GM21381 (cell line): ENCODE results near the gene SRPK1.
"Not testable (repeated sequence)": the region's sequence is repeated elsewhere in the genome, so short reads cannot be mapped to it uniquely, and the experiment has no call there.

ENCODE experiments used
- ATAC-seq: cut with Tn5 transposase; IDR thresholded peaks from one replicate; pipeline ENCODE4 v1.9.1; 2021; ENCODE audit warnings: mild to moderate bottlenecking, moderate library complexity; ENCODE audit not compliant: unreplicated experiment

Gene SRPK1

DNA sequence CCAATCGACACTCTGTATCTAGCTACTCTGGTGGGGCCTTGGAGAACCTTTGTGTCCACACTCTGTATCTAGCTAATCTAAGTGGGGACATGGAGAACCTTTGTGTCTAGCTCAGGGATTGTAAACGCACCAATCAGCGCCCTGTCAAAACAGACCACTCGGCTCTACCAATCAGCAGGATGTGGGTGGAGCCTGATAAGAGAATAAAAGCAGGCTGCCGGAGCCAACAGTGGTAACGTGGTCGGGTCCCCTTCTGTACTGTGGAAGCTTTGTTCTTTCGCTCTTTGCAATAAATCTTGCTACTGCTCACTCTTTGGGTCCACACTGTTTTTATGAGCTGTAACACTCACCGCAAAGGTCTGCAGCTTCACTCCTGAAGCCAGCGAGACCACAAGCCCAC lies 11.0 kb upstream of the SRPK1 start:
- ATAC-seq = not testable (repeated sequence)

DNA sequence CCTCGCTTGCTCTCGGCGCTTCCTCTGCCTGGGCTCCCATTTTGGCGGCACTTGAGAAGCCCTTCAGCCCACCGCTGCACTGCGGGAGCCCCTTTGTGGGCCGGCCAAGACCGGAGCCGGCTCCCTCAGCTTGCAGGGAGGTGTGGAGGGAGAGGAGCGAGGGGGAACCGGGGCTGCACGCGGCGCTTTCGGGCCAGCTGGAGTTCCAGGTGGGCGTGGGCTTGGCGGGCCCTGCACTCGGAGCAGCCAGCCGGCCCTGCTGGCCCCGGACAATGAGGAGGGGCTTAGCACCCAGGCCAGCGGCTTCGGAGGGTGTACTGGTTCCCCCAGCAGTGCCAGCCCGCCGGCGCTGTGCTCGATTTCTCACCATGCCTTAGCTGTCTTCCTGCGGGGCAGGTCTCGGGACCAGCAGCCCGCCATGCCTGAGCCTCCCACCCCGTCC lies 10.2 kb upstream of the SRPK1 start:
- ATAC-seq = no peak

DNA sequence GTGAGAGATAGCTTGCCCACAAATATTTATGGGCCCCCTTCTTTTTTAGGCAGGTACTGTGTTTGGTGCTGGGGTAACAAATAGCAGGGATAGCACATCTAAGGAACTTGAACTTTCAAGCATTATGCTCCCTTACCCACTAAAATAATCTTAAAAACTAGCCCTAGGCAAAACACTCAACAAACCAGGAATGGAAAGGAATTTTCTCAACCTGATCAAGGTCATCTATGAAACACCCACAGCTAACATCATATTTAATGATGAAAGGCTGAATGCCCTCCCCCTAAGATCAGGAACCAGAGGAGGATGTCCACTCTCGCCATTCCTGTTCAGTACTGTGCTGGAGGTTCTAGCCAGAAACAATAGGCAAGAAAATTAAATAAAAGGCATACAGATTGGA lies 8.7 kb upstream of the SRPK1 start:
- ATAC-seq = no peak

GRCh38 chr6:35926509-35927215 lies 5.8 kb upstream of the SRPK1 start:
- no peak for ATAC-seq

DNA sequence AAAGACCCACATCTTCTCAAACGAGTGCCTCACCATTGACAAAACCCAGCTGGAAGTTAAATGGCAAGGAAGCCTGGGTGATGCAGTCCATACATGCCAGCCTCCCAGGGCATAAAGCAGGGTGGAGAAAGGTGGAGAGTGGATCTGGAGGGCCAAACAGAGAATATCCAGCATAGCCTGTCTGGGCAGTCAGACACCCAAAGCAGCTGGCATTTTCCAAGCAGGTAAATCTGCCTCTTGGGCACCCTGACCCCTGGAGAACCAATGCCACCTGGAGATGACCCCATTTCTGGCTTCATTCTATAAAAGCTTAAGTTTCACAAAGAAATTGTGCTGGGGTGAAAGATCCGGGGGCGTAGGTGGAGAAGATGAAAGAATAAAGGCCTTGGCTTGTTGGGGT lies 5.1 kb upstream of the SRPK1 start:
- no peak for ATAC-seq

GRCh38 chr6:35924146-35924545 lies 3.2 kb upstream of the SRPK1 start:
- ATAC-seq = no peak

DNA sequence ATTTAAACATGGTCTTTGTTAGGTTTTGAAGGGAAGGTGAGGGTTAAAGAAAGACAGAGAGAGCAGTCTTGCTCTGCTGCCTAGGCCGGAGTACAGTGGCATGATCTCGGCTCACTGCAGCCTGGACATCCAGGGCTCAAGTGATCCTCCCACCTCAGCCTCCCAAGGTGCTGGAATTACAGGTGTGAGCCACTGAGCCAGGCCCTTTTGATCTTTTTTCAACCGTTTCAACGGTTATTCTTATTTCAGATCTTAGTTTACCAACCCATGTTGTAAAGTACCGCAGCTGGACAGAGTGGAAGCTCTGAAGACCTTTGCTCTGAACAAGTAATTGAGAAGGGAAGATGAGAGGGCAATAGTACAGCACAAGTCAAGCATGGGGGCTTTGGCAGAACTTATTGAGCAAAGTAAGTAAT lies 1.2 kb upstream of the SRPK1 start:
- no peak for ATAC-seq

DNA sequence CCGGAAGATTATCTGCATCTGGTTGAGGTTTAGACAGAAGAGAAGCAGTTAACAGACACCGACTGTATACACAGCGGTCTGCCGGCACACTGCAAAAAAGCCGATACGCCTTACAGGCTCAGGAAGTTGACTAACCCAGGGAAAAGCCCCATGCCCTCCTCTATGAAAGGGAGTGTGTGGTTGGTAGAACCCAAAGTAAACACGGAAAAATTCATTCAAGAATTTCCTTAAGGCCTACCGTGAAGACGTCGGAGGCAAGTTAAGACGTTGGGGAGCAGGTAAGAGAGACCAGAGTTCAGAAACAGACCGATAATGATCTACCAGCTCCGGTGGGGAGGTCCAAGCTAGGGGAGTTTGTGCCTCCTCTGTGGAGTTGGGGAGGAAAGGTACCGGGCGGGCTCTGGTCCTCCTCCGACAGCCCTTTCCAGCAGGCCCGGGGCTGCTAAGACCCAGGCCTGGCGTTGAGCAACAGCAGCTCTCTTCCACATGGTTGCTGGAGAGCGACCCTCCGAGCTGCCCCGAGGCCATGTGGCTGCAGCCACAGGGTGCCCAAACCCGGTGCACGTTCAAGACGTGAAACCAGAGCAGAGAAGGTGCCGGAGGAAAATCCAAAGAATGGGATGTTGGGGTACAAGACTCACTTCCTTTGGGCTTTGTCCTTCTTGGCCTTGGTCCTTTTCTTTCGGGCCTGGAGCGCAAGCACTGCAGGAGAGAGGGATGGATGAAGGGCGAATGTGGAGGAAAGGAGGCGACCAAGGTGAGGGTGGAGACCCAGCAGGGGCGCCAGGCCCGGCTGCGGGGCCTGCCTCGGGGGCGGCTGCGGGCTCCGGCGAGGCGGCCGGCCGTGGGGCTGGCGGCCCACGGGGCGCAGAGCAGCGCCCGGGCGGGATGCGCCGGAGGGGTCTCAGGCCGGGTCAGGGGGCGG lies 809 bp downstream of the SRPK1 start:
- ATAC-seq = peak; percentile 29

DNA sequence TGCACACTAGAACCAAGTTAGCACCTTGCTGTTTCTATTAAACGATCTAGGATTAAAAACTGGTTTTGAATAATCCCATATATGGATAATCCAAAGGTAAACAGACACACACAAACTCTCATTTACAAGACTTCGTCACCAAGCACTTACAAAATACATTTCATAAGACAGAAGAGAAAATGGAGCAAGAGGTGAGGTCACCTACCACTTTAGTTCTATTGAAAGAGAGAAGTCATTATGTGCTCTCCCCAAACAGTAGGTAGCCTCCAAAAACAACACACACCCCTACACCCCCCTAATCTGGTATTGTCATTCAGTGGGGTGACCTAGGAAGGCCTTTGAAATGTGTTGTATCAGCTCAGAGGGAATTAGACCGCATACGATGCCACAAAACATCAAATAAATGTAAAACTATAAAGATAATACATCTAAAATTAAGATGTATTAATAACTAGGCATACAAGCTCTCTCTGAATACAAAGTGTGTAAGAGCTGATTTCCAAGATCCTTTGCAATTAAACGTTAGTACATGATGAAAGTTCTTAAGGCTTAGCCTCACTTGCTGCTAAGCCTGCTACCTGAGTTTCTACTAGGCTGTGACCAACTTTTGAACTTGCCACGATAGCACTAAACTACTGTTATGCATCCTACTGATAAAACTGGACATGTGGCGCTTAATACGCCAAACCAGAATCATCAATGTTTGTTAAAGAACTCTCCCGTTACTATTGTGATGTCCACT lies 1.6 kb downstream of the SRPK1 start:
- no peak for ATAC-seq

GRCh38 chr6:35916893-35917292 lies 4.0 kb downstream of the SRPK1 start:
- ATAC-seq = not testable (repeated sequence)

DNA sequence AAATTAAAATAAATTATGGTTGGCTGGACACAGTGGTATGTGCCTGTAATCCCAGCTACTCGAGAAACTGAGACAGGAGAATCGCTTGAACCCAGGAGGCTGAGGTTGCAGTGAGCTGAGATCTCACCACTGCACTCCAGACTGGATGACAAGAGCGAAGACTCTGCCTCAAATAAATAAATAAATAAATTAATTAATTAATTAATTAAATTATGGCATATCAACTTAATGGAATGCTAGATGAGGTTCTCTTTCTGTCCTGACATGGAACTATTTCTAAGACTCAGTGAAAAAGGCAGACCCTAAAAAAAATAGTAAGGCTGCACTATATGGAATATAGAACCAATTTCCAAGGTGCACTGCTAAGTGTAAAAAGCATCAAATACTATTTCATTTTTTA lies 4.8 kb downstream of the SRPK1 start:
- no peak for ATAC-seq

- no peak for ATAC-seq
Measured at GRCh38 chr6:35914536-35914935, 6.4 kb downstream of the SRPK1 start.

DNA sequence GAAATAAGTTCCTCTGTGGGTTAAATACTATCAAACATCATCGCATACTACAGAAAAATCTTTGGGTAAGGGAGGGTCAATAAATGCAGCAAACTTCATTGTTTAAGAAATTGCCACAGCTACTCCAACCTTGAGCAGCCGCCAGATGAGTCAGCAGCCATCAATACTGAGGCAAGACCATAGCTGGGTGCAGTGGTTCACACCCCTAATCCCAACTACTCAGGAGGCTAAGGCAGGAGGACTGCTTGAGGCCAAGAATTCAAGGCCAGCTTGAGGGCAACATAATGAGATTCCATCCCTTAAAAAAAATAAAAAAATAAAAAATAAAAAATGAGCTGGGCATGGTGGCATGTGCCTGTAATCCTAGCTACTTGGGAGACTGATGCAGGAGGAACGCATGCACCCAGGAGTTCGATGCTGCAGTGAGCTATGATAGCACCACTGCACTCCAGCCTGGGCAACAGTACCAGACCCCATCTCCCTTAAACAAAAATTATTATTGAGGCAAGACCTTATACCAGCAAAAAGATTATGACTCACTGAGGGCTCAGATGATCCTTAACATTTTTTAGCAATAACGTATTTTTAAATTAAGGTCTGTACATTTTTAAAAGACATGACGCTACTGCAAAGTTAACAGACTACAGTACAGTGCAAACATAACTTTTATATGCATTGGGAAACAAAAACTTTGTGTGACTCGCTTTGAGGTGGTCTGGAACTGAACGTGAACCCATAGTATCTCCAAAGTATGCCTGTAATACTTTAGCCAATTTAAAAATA lies 8.8 kb downstream of the SRPK1 start:
- no peak for ATAC-seq

DNA sequence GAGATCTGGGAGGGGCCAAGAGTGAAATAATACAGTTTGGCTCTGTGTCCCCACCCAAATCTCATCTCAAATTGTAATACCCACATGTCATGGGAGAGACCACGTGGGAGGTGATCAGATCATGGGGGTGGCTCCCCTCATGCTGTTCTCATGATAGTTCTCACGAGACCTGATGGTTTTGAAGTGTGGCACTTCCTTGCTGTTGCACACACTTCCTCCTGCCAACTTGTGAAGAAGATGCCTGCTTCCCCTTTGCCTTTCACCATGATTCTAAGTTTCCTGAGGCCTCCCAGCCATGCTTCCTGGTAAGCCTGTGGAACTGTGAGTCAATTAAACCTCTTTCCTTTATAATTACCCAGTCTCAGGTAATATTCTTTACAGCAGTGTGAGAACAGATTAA lies 11.3 kb downstream of the SRPK1 start:
- ATAC-seq = not testable (repeated sequence)

GRCh38 chr6:35908753-35909401 lies 12.0 kb downstream of the SRPK1 start:
- ATAC-seq = not testable (repeated sequence)

DNA sequence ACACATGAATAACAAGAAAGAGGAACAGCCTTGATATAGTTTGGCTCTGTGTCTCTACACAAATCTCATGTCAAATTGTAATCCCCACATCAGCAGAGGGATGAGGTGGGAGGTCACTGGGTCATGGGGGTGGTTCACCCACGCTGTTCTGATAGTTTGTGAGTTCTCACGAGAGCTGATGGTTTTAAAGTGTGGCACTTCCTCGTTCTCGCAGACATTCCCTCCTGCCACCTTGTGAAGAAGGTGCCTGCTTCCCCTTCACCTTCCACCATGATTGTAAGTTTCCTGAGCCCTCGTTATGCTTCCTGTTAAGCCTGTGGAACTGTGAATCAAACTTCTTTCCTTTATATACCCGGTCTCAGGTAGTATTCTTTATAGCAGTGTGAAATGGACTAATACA lies 13.1 kb downstream of the SRPK1 start:
- no peak for ATAC-seq

DNA sequence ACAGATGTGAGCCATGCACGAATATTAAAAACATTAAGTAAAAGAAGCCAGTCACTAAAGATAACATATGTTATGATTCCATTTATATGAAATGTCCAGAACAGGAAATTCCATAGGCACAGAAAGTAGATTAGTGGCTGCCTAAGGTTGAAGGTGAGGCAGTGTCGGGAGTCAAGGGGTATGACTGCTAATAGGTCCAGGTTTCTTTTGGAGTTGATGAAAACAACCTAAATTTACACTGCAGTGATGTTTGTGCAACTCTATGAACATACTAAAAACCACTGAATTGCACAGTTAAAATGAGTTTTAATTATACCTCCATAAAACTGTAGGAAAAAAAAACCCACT lies 14.4 kb downstream of the SRPK1 start:
- ATAC-seq = no peak

DNA sequence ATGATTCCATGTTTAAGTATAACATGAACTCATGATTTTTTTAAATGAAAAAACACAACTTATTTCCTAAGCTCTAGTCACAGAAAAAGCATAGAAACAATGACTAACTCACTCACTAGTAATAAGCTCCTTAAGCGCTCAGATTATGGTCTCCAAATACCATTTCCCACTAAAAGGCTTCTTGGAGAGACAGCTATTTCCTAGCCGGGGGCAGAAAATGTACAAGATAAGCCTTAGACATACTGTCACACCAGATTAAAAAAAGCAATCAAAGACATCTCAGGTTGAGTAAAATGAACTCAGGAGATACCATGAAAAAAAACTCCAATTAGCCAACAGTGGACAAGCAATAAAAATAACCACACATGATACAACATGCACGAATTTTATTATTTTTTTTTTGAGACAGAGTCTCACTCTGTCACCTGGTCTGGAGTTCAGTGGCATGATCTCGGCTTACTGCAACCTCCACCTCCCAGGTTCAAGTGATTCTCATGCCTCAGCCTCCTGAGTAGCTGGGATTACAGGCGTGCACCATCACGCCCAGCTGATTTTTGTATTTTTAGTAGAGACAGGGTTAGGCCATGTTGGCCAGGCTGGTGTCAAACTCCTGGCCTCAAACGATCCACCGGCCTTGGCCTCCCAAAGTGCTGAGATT lies 14.9 kb downstream of the SRPK1 start:
- no peak for ATAC-seq

GRCh38 chr6:35905141-35905785 lies 15.6 kb downstream of the SRPK1 start:
- ATAC-seq = no peak
